Neural cell (in vitro differentiated cells): ENCODE data around the gene PLEKHM3. TPM values are rescaled to one million over a fixed set of nuclear protein-coding genes. Genes with fewer than 3 reads are reported as not detected.
A peak's percentile ranks its signal among the peaks of the same experiment; 100 is the strongest.

Experiments
- H2AFZ ChIP-seq: fragments of 200-600, 300-800 bp; sonication (generic), shearing (Covaris generic); 2 replicates; pipeline ENCODE4 v1.6.0; 2014; ENCODE audit warnings: low read depth, mild to moderate bottlenecking, antibody characterized with exemption, low read length, moderate library complexity
- H3F3A ChIP-seq: fragments of 200-600 bp; shearing (Covaris generic); 2 replicates; pipeline ENCODE4 v1.6.1; 2016; ENCODE audit warnings: mild to moderate bottlenecking, moderate library complexity, mixed read lengths, antibody characterized with exemption, low read length; ENCODE audit not compliant: insufficient read depth, poor library complexity, severe bottlenecking
- H3K27ac ChIP-seq: fragments of 200-600, 300-800 bp; sonication (generic), shearing (Covaris generic); 2 replicates; pipeline ENCODE4 v1.5.1; 2014; ENCODE audit warnings: mild to moderate bottlenecking, low read length, moderate library complexity
- H3K27me3 ChIP-seq: fragments of 300-800, 200-600 bp; sonication (generic), shearing (Covaris generic); 2 replicates; pipeline ENCODE4 v1.6.0; 2014; ENCODE audit warnings: mild to moderate bottlenecking, low read depth, low read length, moderate library complexity; ENCODE audit not compliant: insufficient read depth
- H3K36me3 ChIP-seq: fragments of 300-800, 200-600 bp; sonication (generic), shearing (Covaris generic); 2 replicates; pipeline ENCODE4 v1.5.1; 2014; ENCODE audit warnings: mild to moderate bottlenecking, antibody characterized with exemption, low read length, moderate library complexity; ENCODE audit not compliant: insufficient read depth
- H3K4me2 ChIP-seq: fragments of 300-800, 200-600 bp; sonication (generic), shearing (Covaris generic); 2 replicates; pipeline ENCODE4 v1.6.0; 2014; ENCODE audit warnings: mild to moderate bottlenecking, low read length
- H3K4me3 ChIP-seq: fragments of 300-800, 200-600 bp; sonication (generic), shearing (Covaris generic); 2 replicates; pipeline ENCODE4 v1.5.1; 2014; ENCODE audit warnings: mild to moderate bottlenecking, low read length, moderate library complexity
- H3K79me2 ChIP-seq: fragments of 200-600 bp; shearing (Covaris generic); replicated peaks from 2 replicates; pipeline ENCODE4 v1.6.0; 2014; ENCODE audit warnings: mild to moderate bottlenecking, low read length, moderate library complexity; ENCODE audit not compliant: insufficient read depth
- H3K9ac ChIP-seq: fragments of 300-800, 200-600 bp; sonication (generic), shearing (Covaris generic); 2 replicates; pipeline ENCODE4 v1.6.1; 2016; ENCODE audit warnings: mild to moderate bottlenecking, low read length, mixed read lengths
- H3K9me2 ChIP-seq: fragments of 200-600 bp; shearing (Covaris generic); 2 replicates; pipeline ENCODE4 v1.6.1; 2016; ENCODE audit warnings: mild to moderate bottlenecking, low read length, mixed read lengths; ENCODE audit not compliant: insufficient read depth
- H3K9me3 ChIP-seq: fragments of 200-600, 300-800 bp; sonication (generic), shearing (Covaris generic); 2 replicates; pipeline ENCODE4 v1.6.1; 2016; ENCODE audit warnings: mild to moderate bottlenecking, mixed run types, low read length, moderate library complexity, mixed read lengths
- H4K20me1 ChIP-seq: fragments of 200-600 bp; shearing (Covaris generic); 2 replicates; pipeline ENCODE4 v1.6.1; 2016; ENCODE audit warnings: mild to moderate bottlenecking, mixed run types; ENCODE audit not compliant: insufficient read depth
- CTCF ChIP-seq: fragments of 450-650 bp; IDR thresholded peaks from 2 replicates; pipeline ENCODE4 v1.5.1; 2014; ENCODE audit warnings: antibody characterized with exemption, mild to moderate bottlenecking, moderate library complexity; ENCODE audit not compliant: poor library complexity, severe bottlenecking
- EP300 ChIP-seq: fragments of 450-650 bp; conservative IDR thresholded peaks from 2 replicates; pipeline ENCODE4 v1.6.1; 2014; ENCODE audit warnings: antibody characterized with exemption, mild to moderate bottlenecking, moderate library complexity; ENCODE audit not compliant: poor library complexity, severe bottlenecking
- EZH2 ChIP-seq: fragments of 200-600, 300-800 bp; shearing (Covaris generic), sonication (generic); IDR thresholded peaks from 2 replicates; pipeline ENCODE4 v1.6.1; 2014; ENCODE audit warnings: antibody characterized with exemption, low read length, borderline replicate concordance, mild to moderate bottlenecking; ENCODE audit not compliant: insufficient read depth, poor library complexity, severe bottlenecking
- MXI1 ChIP-seq: fragments of 450-650 bp; conservative IDR thresholded peaks from 2 replicates; pipeline ENCODE4 v1.6.1; 2014; ENCODE audit warnings: antibody characterized with exemption, mild to moderate bottlenecking; ENCODE audit not compliant: poor library complexity, severe bottlenecking
- POLR2AphosphoS5 ChIP-seq: IDR thresholded peaks from 2 replicates; pipeline ENCODE4 v1.6.1; 2012
- RAD21 ChIP-seq: fragments of 450-650 bp; conservative IDR thresholded peaks from 2 replicates; pipeline ENCODE4 v1.6.1; 2014; ENCODE audit warnings: antibody characterized with exemption, mild to moderate bottlenecking, moderate library complexity
- REST ChIP-seq: IDR thresholded peaks from 2 replicates; pipeline ENCODE4 v1.6.1; 2012; ENCODE audit warnings: borderline replicate concordance
- SMC3 ChIP-seq: fragments of 450-650 bp; conservative IDR thresholded peaks from 2 replicates; pipeline ENCODE4 v1.6.1; 2014; ENCODE audit warnings: antibody characterized with exemption, mild to moderate bottlenecking, moderate library complexity; ENCODE audit not compliant: poor library complexity
- TAF1 ChIP-seq: IDR thresholded peaks from 2 replicates; pipeline ENCODE4 v1.6.1; 2012; ENCODE audit warnings: low read depth
- polyA plus RNA-seq: library from polyadenylated mRNA; depleted of rRNA; stranded (reverse); fragments of >200 nt; gene quantifications from 2 replicates; pipeline ENCODE4 v1.2.3, GENCODE V29; 2014

PLEKHM3 gene
- polyA plus RNA-seq, 1 donor from 2014 or later: 13.4 TPM

GRCh38 chr2:208040199-208041171 lies 15.2 kb upstream of the PLEKHM3 start:
- Histone ChIP-seq H3K79me2 (no peaks in the 10 kb centered on the region), H3K9me3 (no peaks in the 10 kb centered on the region), H3K36me3 (no peaks in the 10 kb centered on the region), H2AFZ (no peak overlapping the region), H3K4me3 (no peak overlapping the region), H3K9ac (no peak overlapping the region), H3K27me3 (no peaks in the 10 kb centered on the region), H3K9me2 (no peaks in the 10 kb centered on the region), H3K27ac (no peak overlapping the region), H4K20me1 (no peaks in the 10 kb centered on the region), H3F3A (no peaks in the 10 kb centered on the region), H3K4me2 (no peak overlapping the region)
- TF ChIP-seq SMC3 (peak; percentile 67), CTCF (peak; percentile 66), MXI1 (no peak), REST (no peak), RAD21 (peak; percentile 58), POLR2AphosphoS5 (no peak), EZH2 (no peak), TAF1 (no peak), EP300 (no peak)

GRCh38 chr2:208039376-208040110 lies 14.2 kb upstream of the PLEKHM3 start:
- H3K36me3 ChIP-seq: no peaks in the 10 kb centered on the region
- H3K4me3 ChIP-seq: no peak overlapping the region
- TF ChIP-seq POLR2AphosphoS5: no peak
- no peak for TF ChIP-seq EZH2
- TF ChIP-seq MXI1: no peak
- no peak for TF ChIP-seq REST
- TF ChIP-seq SMC3: no peak
- H3K9ac ChIP-seq: no peak overlapping the region
- no peaks in the 10 kb centered on the region for H3K79me2 ChIP-seq
- no peaks in the 10 kb centered on the region for H3K27me3 ChIP-seq
- no peak overlapping the region for H2AFZ ChIP-seq
- H3K9me3 ChIP-seq: no peaks in the 10 kb centered on the region
- H4K20me1 ChIP-seq: no peaks in the 10 kb centered on the region
- H3K27ac ChIP-seq: no peak overlapping the region
- H3K4me2 ChIP-seq: no peak overlapping the region
- no peaks in the 10 kb centered on the region for H3F3A ChIP-seq
- H3K9me2 ChIP-seq: no peaks in the 10 kb centered on the region
